Measurements from ENCODE around the gene LDB2.

Gene LDB2

DNA sequence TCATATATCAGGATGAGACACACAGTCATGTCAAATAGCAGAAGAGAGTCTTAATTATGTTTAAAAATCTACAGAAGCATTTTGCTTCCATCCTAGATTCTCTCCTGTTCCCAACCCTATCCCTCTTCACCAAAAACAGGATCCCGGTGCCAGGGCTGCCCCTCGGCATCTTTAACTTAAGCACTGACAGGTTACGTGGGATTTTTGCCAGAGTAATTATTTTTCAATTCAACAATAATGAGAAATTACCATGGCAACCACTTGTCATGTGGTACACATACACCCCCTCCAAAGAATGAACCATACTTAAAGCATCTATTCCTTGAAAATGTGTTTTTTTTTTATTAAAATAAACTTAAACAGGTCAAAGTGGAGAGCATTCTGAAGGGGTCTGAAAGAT lies 130.6 kb downstream of the LDB2 start:
- H3K27me3 ChIP-seq (ENCODE audit: insufficient read depth, low read length, poor library complexity, severe bottlenecking) = no peaks in the 10 kb centered on the region
- H3K9me3 ChIP-seq (ENCODE audit: insufficient read depth, low read depth, low read length) = no peaks in the 10 kb centered on the region
- no peaks in the 10 kb centered on the region for H3K9me2 ChIP-seq (replicated peaks; ENCODE audit: low read depth, low read length)
- no peaks in the 10 kb centered on the region for H3F3A ChIP-seq (ENCODE audit: low read depth)
- H3K9ac ChIP-seq (ENCODE audit: low read depth, low read length, poor library complexity, severe bottlenecking) = no peak overlapping the region
- no peaks in the 10 kb centered on the region for H3K79me2 ChIP-seq (ENCODE audit: insufficient read depth, low read length)
- no peaks in the 10 kb centered on the region for H4K20me1 ChIP-seq (ENCODE audit: insufficient read depth, low read length, poor library complexity, severe bottlenecking)
- TF ChIP-seq EZH2phosphoT487 (IDR thresholded peaks at IDR 0.05; ENCODE audit: borderline replicate concordance) (no peak), CTCF (conservative IDR thresholded peaks at IDR 0.05; ENCODE audit: low read length) (no peak)
- no peak overlapping the region for H2AFZ ChIP-seq (ENCODE audit: low read length)
- no peak overlapping the region for H3K4me2 ChIP-seq (ENCODE audit: low read depth, low read length, poor library complexity, severe bottlenecking)
- no peaks in the 10 kb centered on the region for H3K36me3 ChIP-seq (ENCODE audit: insufficient read depth, low read length)
- H3K4me3 ChIP-seq (ENCODE audit: low read length, poor library complexity, severe bottlenecking) = no peak overlapping the region
- no peaks in the 10 kb centered on the region for H3K4me1 ChIP-seq (ENCODE audit: insufficient read depth, low read length, poor library complexity, severe bottlenecking)

- TF ChIP-seq CTCF (conservative IDR thresholded peaks at IDR 0.05; ENCODE audit: low read length) = no peak
- TF ChIP-seq EZH2phosphoT487 (IDR thresholded peaks at IDR 0.05; ENCODE audit: borderline replicate concordance) = no peak
- H2AFZ ChIP-seq (ENCODE audit: low read length) = no peak overlapping the region
- no peak overlapping the region for H3K4me3 ChIP-seq (ENCODE audit: low read length, poor library complexity, severe bottlenecking)
Observed at GRCh38 chr4:16767251-16767650, 131.2 kb downstream of the LDB2 start.

GRCh38 chr4:16765546-16765945 lies 132.9 kb downstream of the LDB2 start:
- Histone ChIP-seq H3K79me2 (ENCODE audit: insufficient read depth, low read length) (no peaks in the 10 kb centered on the region), H2AFZ (ENCODE audit: low read length) (no peak overlapping the region), H3K4me2 (ENCODE audit: low read depth, low read length, poor library complexity, severe bottlenecking) (no peak overlapping the region), H3K4me1 (ENCODE audit: insufficient read depth, low read length, poor library complexity, severe bottlenecking) (no peaks in the 10 kb centered on the region), H3K27me3 (ENCODE audit: insufficient read depth, low read length, poor library complexity, severe bottlenecking) (no peaks in the 10 kb centered on the region), H3F3A (ENCODE audit: low read depth) (no peaks in the 10 kb centered on the region), H3K9ac (ENCODE audit: low read depth, low read length, poor library complexity, severe bottlenecking) (no peak overlapping the region), H3K36me3 (ENCODE audit: insufficient read depth, low read length) (no peaks in the 10 kb centered on the region), H3K4me3 (ENCODE audit: low read length, poor library complexity, severe bottlenecking) (no peak overlapping the region), H3K9me3 (ENCODE audit: insufficient read depth, low read depth, low read length) (no peaks in the 10 kb centered on the region), H3K9me2 (replicated peaks; ENCODE audit: low read depth, low read length) (no peaks in the 10 kb centered on the region), H4K20me1 (ENCODE audit: insufficient read depth, low read length, poor library complexity, severe bottlenecking) (no peaks in the 10 kb centered on the region)
- TF ChIP-seq EZH2phosphoT487 (IDR thresholded peaks at IDR 0.05; ENCODE audit: borderline replicate concordance) (no peak), CTCF (conservative IDR thresholded peaks at IDR 0.05; ENCODE audit: low read length) (no peak)

More at GRCh38 chr4:16767251-16767650, 131.2 kb downstream of the LDB2 start:
- no peaks in the 10 kb centered on the region for H3K27me3 ChIP-seq (ENCODE audit: insufficient read depth, low read length, poor library complexity, severe bottlenecking)
- no peaks in the 10 kb centered on the region for H4K20me1 ChIP-seq (ENCODE audit: insufficient read depth, low read length, poor library complexity, severe bottlenecking)
- no peaks in the 10 kb centered on the region for H3K9me2 ChIP-seq (replicated peaks; ENCODE audit: low read depth, low read length)
- H3K9me3 ChIP-seq (ENCODE audit: insufficient read depth, low read depth, low read length) = no peaks in the 10 kb centered on the region
- no peaks in the 10 kb centered on the region for H3K36me3 ChIP-seq (ENCODE audit: insufficient read depth, low read length)
- H3F3A ChIP-seq (ENCODE audit: low read depth) = no peaks in the 10 kb centered on the region
- H3K4me1 ChIP-seq (ENCODE audit: insufficient read depth, low read length, poor library complexity, severe bottlenecking) = no peaks in the 10 kb centered on the region
- no peak overlapping the region for H3K9ac ChIP-seq (ENCODE audit: low read depth, low read length, poor library complexity, severe bottlenecking)
- no peaks in the 10 kb centered on the region for H3K79me2 ChIP-seq (ENCODE audit: insufficient read depth, low read length)
- H3K4me2 ChIP-seq (ENCODE audit: low read depth, low read length, poor library complexity, severe bottlenecking) = no peak overlapping the region

Data from Loucy (cell line).